Measurements from ENCODE around the gene PPP6R1. TPM values are rescaled to one million over a fixed set of nuclear protein-coding genes. Genes with fewer than 3 reads are reported as not detected.

The PPP6R1 gene
- total and polyA plus RNA-seq, 7 donors, result 17.1 to 78.1 (median 22.9) TPM

- H3K27ac ChIP-seq, result no peak overlapping the region
- intact Hi-C loops (cut with DNase I), result no loop called here
- DNase-seq, result no peak
- H3K27me3 ChIP-seq, result peaks cover 0 to 41% (median 18%) of the 10 kb centered on the region in 3 donors
- no peaks in the 10 kb centered on the region for H3K36me3 ChIP-seq
- H3K4me3 ChIP-seq, result no peak overlapping the region
- H3K4me1 ChIP-seq, result no peaks in the 10 kb centered on the region
- WGBS, 2 donors, result 87 to 89% methylated on average over 12 of the region's 12 CpGs
- TF ChIP-seq CTCF (IDR thresholded peaks at IDR 0.05) (no peak), POLR2AphosphoS5 (IDR thresholded peaks at IDR 0.05) (no peak), EP300 (IDR thresholded peaks at IDR 0.05) (no peak), POLR2A (IDR thresholded peaks at IDR 0.05) (no peak)
- no peaks in the 10 kb centered on the region for H3K9me3 ChIP-seq
Measured at GRCh38 chr19:55186080-55186479, 72.7 kb downstream of the PPP6R1 start.

GRCh38 chr19:55181740-55182139 is 77.1 kb downstream of the PPP6R1 start:
- no peak for TF ChIP-seq POLR2AphosphoS5 (IDR thresholded peaks at IDR 0.05)
- TF ChIP-seq EP300 (IDR thresholded peaks at IDR 0.05), result no peak
- TF ChIP-seq CTCF (IDR thresholded peaks at IDR 0.05), result no peak
- TF ChIP-seq POLR2A (IDR thresholded peaks at IDR 0.05), result no peak
- WGBS, 2 donors, result 80 to 91% methylated on average over 20 of the region's 20 CpGs

More at GRCh38 chr19:55181740-55182139, 77.1 kb downstream of the PPP6R1 start:
- no peak for DNase-seq
- Histone ChIP-seq H3K27ac (no peak overlapping the region), H3K9me3 (no peaks in the 10 kb centered on the region), H3K27me3 (peaks cover 32 to 84% (median 62%) of the 10 kb centered on the region in 3 donors), H3K36me3 (no peaks in the 10 kb centered on the region), H3K4me1 (peaks cover 0 to 18% (median 16%) of the 10 kb centered on the region in 4 donors), H3K4me3 (no peak overlapping the region)
- intact Hi-C loops (cut with DNase I), result no loop called here

Small RNAs within 50 kb of the gene (small RNA-seq; reads per million reads assigned to genes)
- 0 to 0.44 (median 0.24) reads per million in 3 donors for gene MIR6802
- gene MIR6803, result 0 to 0.06 (median 0) reads per million in 3 donors
- 0 to 0.36 (median 0) reads per million in 3 donors for gene MIR6804

Other genes starting within 250 kb of the PPP6R1 start
- 1 to 10 TPM in 1 of 4 donors, under 1 TPM in 2, not detected in 1; 0.16 to 1.2 (median 0.83) TPM for gene GP6, start 220.8 kb downstream of the PPP6R1 start, total RNA-seq
- under 1 TPM in 1 of 3 donors, not detected in 2; 0.28 TPM for gene GP6, start 220.8 kb downstream of the PPP6R1 start, polyA plus RNA-seq
- 10 to 100 TPM in 2 of 4 donors, 1 to 10 TPM in 2; 6.9 to 12.1 (median 9.9) TPM for gene RDH13, start 195.9 kb downstream of the PPP6R1 start, total RNA-seq
- gene RDH13, start 195.9 kb downstream of the PPP6R1 start, polyA plus RNA-seq, result 10 to 100 TPM in 2 of 3 donors, 1 to 10 TPM in 1; 9.6 to 41.0 (median 24.3) TPM
- under 1 TPM in 1 of 4 donors, not detected in 3; 0.28 TPM for gene EPS8L1, start 183.1 kb downstream of the PPP6R1 start, total RNA-seq
- 10 to 100 TPM; 36.3 to 77.8 (median 37.8) TPM for gene EPS8L1, start 183.1 kb downstream of the PPP6R1 start, polyA plus RNA-seq
- 100 to 1,000 TPM; 125 to 222 (median 168) TPM for gene PPP1R12C, start 141.4 kb downstream of the PPP6R1 start, total RNA-seq
- gene PPP1R12C, start 141.4 kb downstream of the PPP6R1 start, polyA plus RNA-seq, result 100 to 1,000 TPM in 1 of 3 donors, 10 to 100 TPM in 2; 53.6 to 139 (median 58.9) TPM
- 1 to 10 TPM in 1 of 4 donors, not detected in 3; 2.2 TPM for gene TNNT1, start 109.8 kb downstream of the PPP6R1 start, total RNA-seq
- 10 to 100 TPM in 1 of 3 donors, 1 to 10 TPM in 2; 1.4 to 17.4 (median 2.3) TPM for gene TNNT1, start 109.8 kb downstream of the PPP6R1 start, polyA plus RNA-seq
- not detected for gene TNNI3, start 101.3 kb downstream of the PPP6R1 start, total RNA-seq
- gene TNNI3, start 101.3 kb downstream of the PPP6R1 start, polyA plus RNA-seq, result 10 to 100 TPM in 1 of 3 donors, 1 to 10 TPM in 2; 3.6 to 45.5 (median 3.6) TPM
- not detected for gene DNAAF3, start 92.4 kb downstream of the PPP6R1 start, total RNA-seq
- 1 to 10 TPM in 1 of 3 donors, not detected in 2; 1.1 TPM for gene DNAAF3, start 92.4 kb downstream of the PPP6R1 start, polyA plus RNA-seq
- 1 to 10 TPM in 3 of 4 donors, under 1 TPM in 1; 0.99 to 7.8 (median 2.4) TPM for gene SYT5, start 78.7 kb downstream of the PPP6R1 start, total RNA-seq
- gene SYT5, start 78.7 kb downstream of the PPP6R1 start, polyA plus RNA-seq, result 1 to 10 TPM in 2 of 3 donors, under 1 TPM in 1; 0.69 to 9.6 (median 1.6) TPM
- 1 to 10 TPM in 3 of 4 donors, under 1 TPM in 1; 0.95 to 4.3 (median 2.0) TPM for gene PTPRH, start 49.5 kb downstream of the PPP6R1 start, total RNA-seq
- gene PTPRH, start 49.5 kb downstream of the PPP6R1 start, polyA plus RNA-seq, result 10 to 100 TPM; 31.2 to 61.3 (median 33.3) TPM
- gene TMEM86B, start 30.3 kb downstream of the PPP6R1 start, total RNA-seq, result 1 to 10 TPM; 1.1 to 3.6 (median 1.8) TPM
- gene TMEM86B, start 30.3 kb downstream of the PPP6R1 start, polyA plus RNA-seq, result 1 to 10 TPM in 2 of 3 donors, under 1 TPM in 1; 0.69 to 7.9 (median 1.8) TPM
- gene HSPBP1, start 21.1 kb upstream of the PPP6R1 start, total RNA-seq, result 10 to 100 TPM; 19.7 to 30.5 (median 23.8) TPM
- gene HSPBP1, start 21.1 kb upstream of the PPP6R1 start, polyA plus RNA-seq, result 10 to 100 TPM; 31.8 to 62.7 (median 32.4) TPM
- 10 to 100 TPM in 2 of 4 donors, 1 to 10 TPM in 2; 3.9 to 20.6 (median 10.8) TPM for gene BRSK1, start 25.0 kb upstream of the PPP6R1 start, total RNA-seq
- 1 to 10 TPM in 2 of 3 donors, not detected in 1; 2.9 to 4.2 TPM for gene BRSK1, start 25.0 kb upstream of the PPP6R1 start, polyA plus RNA-seq
- 1 to 10 TPM in 3 of 4 donors, not detected in 1; 2.4 to 6.1 (median 4.1) TPM for gene TMEM150B, start 66.3 kb upstream of the PPP6R1 start, total RNA-seq
- 10 to 100 TPM in 2 of 3 donors, 1 to 10 TPM in 1; 8.4 to 18.7 (median 11.8) TPM for gene TMEM150B, start 66.3 kb upstream of the PPP6R1 start, polyA plus RNA-seq
- 10 to 100 TPM in 2 of 4 donors, 1 to 10 TPM in 2; 7.5 to 12.7 (median 9.6) TPM for gene KMT5C, start 80.9 kb upstream of the PPP6R1 start, total RNA-seq
- 10 to 100 TPM in 1 of 3 donors, 1 to 10 TPM in 2; 3.0 to 14.8 (median 3.5) TPM for gene KMT5C, start 80.9 kb upstream of the PPP6R1 start, polyA plus RNA-seq
- under 1 TPM in 1 of 4 donors, not detected in 3; 0.16 TPM for gene COX6B2, start 95.7 kb upstream of the PPP6R1 start, total RNA-seq
- 1 to 10 TPM in 2 of 3 donors, under 1 TPM in 1; 0.60 to 3.8 (median 1.4) TPM for gene COX6B2, start 95.7 kb upstream of the PPP6R1 start, polyA plus RNA-seq
- not detected for gene GARIN5B, start 104.2 kb upstream of the PPP6R1 start, total RNA-seq
- not detected for gene GARIN5B, start 104.2 kb upstream of the PPP6R1 start, polyA plus RNA-seq
- 1 to 10 TPM in 1 of 4 donors, under 1 TPM in 1, not detected in 2; 0.81 to 4.4 TPM for gene IL11, start 111.4 kb upstream of the PPP6R1 start, total RNA-seq
- gene IL11, start 111.4 kb upstream of the PPP6R1 start, polyA plus RNA-seq, result under 1 TPM in 1 of 3 donors, not detected in 2; 0.74 TPM
- gene TMEM190, start 117.8 kb upstream of the PPP6R1 start, total RNA-seq, result not detected
- under 1 TPM in 1 of 3 donors, not detected in 2; 0.26 TPM for gene TMEM190, start 117.8 kb upstream of the PPP6R1 start, polyA plus RNA-seq
- gene TMEM238, start 125.3 kb upstream of the PPP6R1 start, total RNA-seq, result 1 to 10 TPM in 1 of 4 donors, under 1 TPM in 2, not detected in 1; 0.54 to 1.7 (median 0.66) TPM
- under 1 TPM in 2 of 3 donors, not detected in 1; 0.90 to 0.92 TPM for gene TMEM238, start 125.3 kb upstream of the PPP6R1 start, polyA plus RNA-seq
- 100 to 1,000 TPM; 253 to 607 (median 503) TPM for gene RPL28, start 126.9 kb upstream of the PPP6R1 start, total RNA-seq
- 1,000 to 10,000 TPM; 1,833 to 2,816 (median 2,129) TPM for gene RPL28, start 126.9 kb upstream of the PPP6R1 start, polyA plus RNA-seq
- gene UBE2S, start 148.8 kb upstream of the PPP6R1 start, total RNA-seq, result 10 to 100 TPM; 11.8 to 23.9 (median 14.8) TPM
- 10 to 100 TPM in 2 of 3 donors, 1 to 10 TPM in 1; 6.6 to 32.6 (median 16.2) TPM for gene UBE2S, start 148.8 kb upstream of the PPP6R1 start, polyA plus RNA-seq
- under 1 TPM in 3 of 4 donors, not detected in 1; 0.28 to 0.41 (median 0.36) TPM for gene SHISA7, start 184.3 kb upstream of the PPP6R1 start, total RNA-seq
- under 1 TPM in 1 of 3 donors, not detected in 2; 0.04 TPM for gene SHISA7, start 184.3 kb upstream of the PPP6R1 start, polyA plus RNA-seq
- gene ISOC2, start 202.6 kb upstream of the PPP6R1 start, total RNA-seq, result 100 to 1,000 TPM in 2 of 4 donors, 10 to 100 TPM in 2; 90.3 to 114 (median 101) TPM
- 100 to 1,000 TPM; 147 to 173 (median 162) TPM for gene ISOC2, start 202.6 kb upstream of the PPP6R1 start, polyA plus RNA-seq
- gene C19orf85, start 205.7 kb upstream of the PPP6R1 start, total RNA-seq, result not detected
- gene C19orf85, start 205.7 kb upstream of the PPP6R1 start, polyA plus RNA-seq, result under 1 TPM in 1 of 3 donors, not detected in 2; 0.07 TPM
- 10 to 100 TPM in 1 of 4 donors, 1 to 10 TPM in 3; 1.4 to 15.0 (median 3.7) TPM for gene ZNF628, start 217.6 kb upstream of the PPP6R1 start, total RNA-seq
- gene ZNF628, start 217.6 kb upstream of the PPP6R1 start, polyA plus RNA-seq, result 10 to 100 TPM in 1 of 3 donors, 1 to 10 TPM in 2; 1.8 to 10.1 (median 2.5) TPM
- gene NAT14, start 226.2 kb upstream of the PPP6R1 start, total RNA-seq, result 10 to 100 TPM in 1 of 4 donors, 1 to 10 TPM in 3; 6.4 to 10.5 (median 8.4) TPM
- gene NAT14, start 226.2 kb upstream of the PPP6R1 start, polyA plus RNA-seq, result 10 to 100 TPM in 1 of 3 donors, 1 to 10 TPM in 2; 1.4 to 13.7 (median 2.4) TPM
- gene SSC5D, start 229.4 kb upstream of the PPP6R1 start, total RNA-seq, result 10 to 100 TPM in 3 of 4 donors, 1 to 10 TPM in 1; 9.9 to 66.7 (median 19.2) TPM
- gene SSC5D, start 229.4 kb upstream of the PPP6R1 start, polyA plus RNA-seq, result 1 to 10 TPM in 2 of 3 donors, not detected in 1; 1.2 to 3.8 TPM